Central memory CD8-positive, alpha-beta T cell (primary cell): ENCODE results near the gene MPP4.

Source experiments
- ATAC-seq: fragments of 150-1000 bp; cut with Tn5 transposase; replicated peaks from 2 replicates; pipeline ENCODE4 v1.10.0; 2022; ENCODE audit warnings: mild to moderate bottlenecking, moderate FRiP score, moderate number of reproducible peaks; ENCODE audit not compliant: poor library complexity, severe bottlenecking; ENCODE audit errors: extremely low read depth
- DNase-seq, 2 donors: peaks; one replicate each; pipeline ENCODE4 v3.0.0; 2021; ENCODE audit warnings: low spot score in 2 of 2
- H3K27ac Mint-ChIP-seq: one replicate; pipeline ENCODE4 v1.8.0; 2022; ENCODE audit warnings: low read depth, mild to moderate bottlenecking, moderate library complexity, mixed read lengths
- H3K27me3 Mint-ChIP-seq: one replicate; pipeline ENCODE4 v1.8.0; 2022; ENCODE audit warnings: mixed read lengths
- H3K36me3 Mint-ChIP-seq: one replicate; pipeline ENCODE4 v1.8.0; 2022; ENCODE audit warnings: mild to moderate bottlenecking, moderate library complexity, mixed read lengths; ENCODE audit not compliant: insufficient read depth
- H3K4me1 Mint-ChIP-seq: one replicate; pipeline ENCODE4 v1.8.0; 2022; ENCODE audit warnings: mixed read lengths
- H3K4me3 Mint-ChIP-seq: one replicate; pipeline ENCODE4 v1.8.0; 2022; ENCODE audit warnings: mild to moderate bottlenecking, moderate library complexity, mixed read lengths
- H3K9me3 Mint-ChIP-seq: one replicate; pipeline ENCODE4 v1.8.0; 2022; ENCODE audit warnings: mixed read lengths

The MPP4 gene, protein sequence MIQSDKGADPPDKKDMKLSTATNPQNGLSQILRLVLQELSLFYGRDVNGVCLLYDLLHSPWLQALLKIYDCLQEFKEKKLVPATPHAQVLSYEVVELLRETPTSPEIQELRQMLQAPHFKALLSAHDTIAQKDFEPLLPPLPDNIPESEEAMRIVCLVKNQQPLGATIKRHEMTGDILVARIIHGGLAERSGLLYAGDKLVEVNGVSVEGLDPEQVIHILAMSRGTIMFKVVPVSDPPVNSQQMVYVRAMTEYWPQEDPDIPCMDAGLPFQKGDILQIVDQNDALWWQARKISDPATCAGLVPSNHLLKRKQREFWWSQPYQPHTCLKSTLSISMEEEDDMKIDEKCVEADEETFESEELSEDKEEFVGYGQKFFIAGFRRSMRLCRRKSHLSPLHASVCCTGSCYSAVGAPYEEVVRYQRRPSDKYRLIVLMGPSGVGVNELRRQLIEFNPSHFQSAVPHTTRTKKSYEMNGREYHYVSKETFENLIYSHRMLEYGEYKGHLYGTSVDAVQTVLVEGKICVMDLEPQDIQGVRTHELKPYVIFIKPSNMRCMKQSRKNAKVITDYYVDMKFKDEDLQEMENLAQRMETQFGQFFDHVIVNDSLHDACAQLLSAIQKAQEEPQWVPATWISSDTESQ

DNA sequence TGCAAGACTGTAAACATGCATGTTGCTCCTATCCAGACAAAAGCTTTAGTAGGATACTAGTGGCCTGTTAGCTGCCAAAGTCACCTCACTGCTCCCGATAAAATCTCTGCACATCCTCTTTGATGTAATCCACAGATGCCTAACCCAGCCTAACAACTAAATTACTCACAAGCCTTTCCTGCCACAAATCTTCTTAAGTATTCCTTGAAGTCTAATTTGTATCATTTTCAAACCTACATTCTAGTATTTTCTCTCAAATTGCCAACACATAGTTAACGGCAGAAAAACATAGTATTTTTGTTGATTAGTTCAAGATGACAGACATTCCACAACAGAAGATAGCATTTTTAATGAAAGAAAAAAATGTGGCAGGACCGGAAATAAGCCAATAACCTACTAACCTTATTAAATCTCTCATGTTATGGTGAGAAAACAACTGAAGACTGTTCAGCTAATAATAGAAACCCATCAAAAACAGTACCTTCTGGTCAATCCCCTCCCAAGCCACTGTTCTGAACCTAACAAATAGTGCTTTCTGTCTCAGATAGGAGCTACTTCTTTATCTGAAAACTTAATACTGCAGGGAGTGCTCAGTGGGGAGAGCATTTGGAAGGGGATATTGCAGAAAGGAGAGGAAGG lies at the start of gene MPP4:
MPP4 (minus strand) TSS at position 57 of the 639 bp plus-strand sequence. CDS start 4,690 bp downstream, outside the sequence.
- ATAC-seq (no peak), DNase-seq (no peak)
- Mint-ChIP-seq H3K4me3 (no peak within 1 kb of the TSS), H3K27me3 (no peaks in the 10 kb centered on the region), H3K9me3 (no peaks in the 10 kb centered on the region), H3K36me3 (peaks cover 6% of the 10 kb centered on the region), H3K27ac (no peak within 1 kb of the TSS), H3K4me1 (no peaks in the 10 kb centered on the region)

- peaks cover 13% of the 10 kb centered on the region for H3K36me3 Mint-ChIP-seq
- no peak for ATAC-seq
- no peak overlapping the region for H3K4me3 Mint-ChIP-seq
- DNase-seq: no peak
- no peaks in the 10 kb centered on the region for H3K9me3 Mint-ChIP-seq
- no peaks in the 10 kb centered on the region for H3K4me1 Mint-ChIP-seq
- H3K27ac Mint-ChIP-seq: no peak overlapping the region
- H3K27me3 Mint-ChIP-seq: no peaks in the 10 kb centered on the region
These were observed 48.1 kb upstream of the MPP4 start for GRCh38 chr2:201746551-201746950.

DNA sequence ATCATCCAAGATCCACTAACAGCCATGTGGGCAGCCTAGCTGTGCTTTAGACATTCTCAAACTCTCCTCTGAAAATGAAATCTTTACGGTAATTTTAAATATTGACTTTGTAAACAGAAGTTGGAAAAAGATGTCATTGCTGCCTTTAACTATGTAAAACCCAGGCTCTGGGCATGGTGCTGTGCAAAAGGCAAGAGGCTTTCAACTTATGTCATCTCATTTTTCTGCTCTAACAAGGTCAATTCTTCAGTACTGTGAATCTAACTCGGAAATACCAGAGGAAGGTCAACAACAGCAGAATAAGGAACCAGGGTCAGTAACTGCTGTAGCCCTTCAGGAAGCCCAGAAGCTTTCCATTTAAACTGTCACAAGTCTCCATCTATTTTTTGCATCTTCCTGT lies 37.0 kb upstream of the MPP4 start:
- no peak overlapping the region for H3K27ac Mint-ChIP-seq
- no peaks in the 10 kb centered on the region for H3K9me3 Mint-ChIP-seq
- peaks cover 5% of the 10 kb centered on the region for H3K36me3 Mint-ChIP-seq
- H3K4me1 Mint-ChIP-seq: no peaks in the 10 kb centered on the region
- no peaks in the 10 kb centered on the region for H3K27me3 Mint-ChIP-seq
- DNase-seq: no peak
- H3K4me3 Mint-ChIP-seq: no peak overlapping the region
- no peak for ATAC-seq

- no peak for DNase-seq
- no peak overlapping the region for H3K27ac Mint-ChIP-seq
- H3K27me3 Mint-ChIP-seq: no peaks in the 10 kb centered on the region
- no peak for ATAC-seq
- no peaks in the 10 kb centered on the region for H3K4me1 Mint-ChIP-seq
- H3K36me3 Mint-ChIP-seq: peaks cover 5% of the 10 kb centered on the region
- no peak overlapping the region for H3K4me3 Mint-ChIP-seq
- H3K9me3 Mint-ChIP-seq: no peaks in the 10 kb centered on the region
These were observed 35.7 kb upstream of the MPP4 start for GRCh38 chr2:201734111-201734510.

DNA sequence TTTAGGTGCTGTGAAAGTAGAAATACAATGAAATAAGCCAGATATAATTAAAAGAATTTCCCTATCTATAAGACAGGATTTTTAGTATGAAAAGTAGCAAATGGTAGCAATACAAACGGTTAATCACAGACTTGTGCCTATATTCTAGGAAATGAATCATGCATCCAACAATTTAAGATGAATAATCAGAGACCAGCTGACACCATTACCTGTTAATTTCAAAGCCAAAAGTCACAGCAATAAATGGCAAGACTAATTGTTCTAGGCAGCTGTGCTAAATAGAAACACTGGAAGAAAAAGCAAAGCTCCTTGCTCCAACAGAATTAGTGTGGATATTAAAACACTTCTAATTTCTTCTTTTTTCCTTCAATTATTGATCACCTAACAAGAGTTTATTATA lies 35.1 kb upstream of the MPP4 start:
- Mint-ChIP-seq H3K4me3 (no peak overlapping the region), H3K9me3 (no peaks in the 10 kb centered on the region), H3K27me3 (no peaks in the 10 kb centered on the region), H3K36me3 (peaks cover 5% of the 10 kb centered on the region), H3K27ac (no peak overlapping the region), H3K4me1 (no peaks in the 10 kb centered on the region)
- DNase-seq (no peak), ATAC-seq (no peak)

- no peak for DNase-seq
- H3K9me3 Mint-ChIP-seq: no peaks in the 10 kb centered on the region
- H3K4me1 Mint-ChIP-seq: no peaks in the 10 kb centered on the region
- no peaks in the 10 kb centered on the region for H3K27me3 Mint-ChIP-seq
- no peak overlapping the region for H3K27ac Mint-ChIP-seq
- peaks cover 10% of the 10 kb centered on the region for H3K36me3 Mint-ChIP-seq
- no peak overlapping the region for H3K4me3 Mint-ChIP-seq
- ATAC-seq: no peak
These were observed 32.3 kb upstream of the MPP4 start for GRCh38 chr2:201730651-201731285.

DNA sequence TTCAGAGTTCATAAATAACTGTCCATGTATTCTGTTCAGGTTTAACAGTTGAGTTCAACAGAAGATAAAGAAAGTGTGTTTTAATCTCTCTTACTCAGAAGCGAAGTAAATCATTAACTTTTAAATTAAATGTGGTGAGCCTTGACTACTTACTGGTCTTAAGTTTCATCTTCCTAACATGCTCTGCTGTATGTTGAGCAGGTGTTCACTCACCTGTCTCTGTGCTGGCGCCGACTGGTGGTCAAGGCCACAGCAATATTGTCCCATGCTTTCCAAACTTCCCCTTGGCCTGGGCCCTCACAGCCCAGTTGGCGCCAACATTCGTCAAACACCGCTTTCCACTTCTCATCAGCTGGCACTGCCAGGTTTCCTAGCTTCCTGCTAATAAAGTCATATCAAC lies 17.0 kb upstream of the MPP4 start:
- Mint-ChIP-seq H3K27ac (no peak overlapping the region), H3K27me3 (no peaks in the 10 kb centered on the region), H3K4me1 (no peaks in the 10 kb centered on the region), H3K36me3 (peaks cover 11% of the 10 kb centered on the region), H3K9me3 (no peaks in the 10 kb centered on the region), H3K4me3 (no peak overlapping the region)
- no peak for DNase-seq
- ATAC-seq: no peak

DNA sequence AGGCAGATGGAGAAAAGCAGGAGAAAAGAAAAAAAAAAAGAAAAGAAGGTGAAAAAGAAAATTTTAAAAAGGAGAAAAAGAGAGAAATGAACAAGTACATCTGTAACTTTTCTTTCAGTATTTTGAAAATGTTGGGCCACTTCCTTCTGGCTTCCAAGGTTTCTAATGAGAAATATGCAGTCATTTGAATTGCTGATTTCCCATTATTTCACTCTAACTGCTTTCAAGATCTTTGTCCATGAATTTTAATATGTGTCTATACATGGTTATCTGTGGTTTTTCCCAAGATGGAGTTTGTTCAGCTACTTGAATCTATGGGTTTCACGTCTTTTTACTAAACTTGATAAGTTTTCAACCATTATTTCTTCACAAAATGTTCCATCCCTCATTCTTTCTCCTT lies 14.3 kb upstream of the MPP4 start:
- Mint-ChIP-seq H3K36me3 (peaks cover 21% of the 10 kb centered on the region), H3K4me1 (no peaks in the 10 kb centered on the region), H3K9me3 (no peaks in the 10 kb centered on the region), H3K27me3 (no peaks in the 10 kb centered on the region), H3K27ac (no peak overlapping the region), H3K4me3 (no peak overlapping the region)
- ATAC-seq (no peak), DNase-seq (no peak)

DNA sequence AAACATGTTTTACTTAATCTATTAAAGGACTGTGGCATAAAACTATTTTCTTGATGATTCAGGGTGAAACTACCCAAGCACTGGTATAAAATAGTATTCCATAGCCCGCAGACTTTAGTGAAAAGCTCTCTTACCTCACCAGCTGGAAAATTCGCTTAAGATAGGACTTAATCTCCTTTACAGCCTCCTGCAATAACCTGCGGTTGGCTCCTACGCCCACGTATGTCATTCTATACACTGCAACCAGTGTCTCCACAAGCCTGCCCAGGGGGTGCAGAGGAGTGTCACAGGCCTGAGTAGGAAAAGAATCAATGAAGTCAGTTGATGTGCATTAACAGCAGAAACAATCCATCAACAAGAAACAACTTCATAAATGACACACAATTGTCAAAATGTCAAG lies 11.3 kb upstream of the MPP4 start:
- Mint-ChIP-seq H3K4me3 (no peak overlapping the region), H3K27ac (no peak overlapping the region), H3K27me3 (no peaks in the 10 kb centered on the region), H3K36me3 (peaks cover 25% of the 10 kb centered on the region), H3K9me3 (no peaks in the 10 kb centered on the region), H3K4me1 (no peaks in the 10 kb centered on the region)
- no peak for ATAC-seq
- no peak for DNase-seq

- H3K9me3 Mint-ChIP-seq: no peaks in the 10 kb centered on the region
- DNase-seq (no peak), ATAC-seq (no peak)
- H3K4me3 Mint-ChIP-seq: no peak overlapping the region
- peaks cover 24% of the 10 kb centered on the region for H3K36me3 Mint-ChIP-seq
- no peaks in the 10 kb centered on the region for H3K4me1 Mint-ChIP-seq
- H3K27me3 Mint-ChIP-seq: no peaks in the 10 kb centered on the region
- H3K27ac Mint-ChIP-seq: no peak overlapping the region
These were observed 10.6 kb upstream of the MPP4 start for GRCh38 chr2:201709049-201709448.

DNA sequence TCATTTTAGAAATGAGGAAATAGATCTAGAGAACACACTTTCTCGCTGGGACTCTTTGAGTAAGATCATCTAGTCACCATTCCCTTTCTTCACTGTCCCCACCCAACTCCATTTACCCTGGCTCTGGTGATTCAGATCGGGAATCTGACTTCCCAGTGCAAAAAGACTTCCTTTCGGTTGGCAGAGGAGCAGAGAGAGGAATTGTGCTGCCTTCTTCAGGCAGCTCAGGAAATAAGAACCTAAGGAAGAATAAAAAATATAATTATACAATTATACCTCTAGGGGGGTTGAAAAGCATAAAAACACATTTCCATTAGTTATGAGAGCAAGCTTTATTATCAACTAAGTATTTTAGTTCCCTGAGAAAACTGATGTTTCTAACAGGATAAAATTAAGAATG lies 9.3 kb upstream of the MPP4 start:
- DNase-seq: no peak
- Mint-ChIP-seq H3K27ac (no peak overlapping the region), H3K4me3 (no peak overlapping the region), H3K36me3 (peaks cover 26% of the 10 kb centered on the region), H3K27me3 (no peaks in the 10 kb centered on the region), H3K4me1 (no peaks in the 10 kb centered on the region), H3K9me3 (no peaks in the 10 kb centered on the region)
- ATAC-seq: no peak

- H3K36me3 Mint-ChIP-seq: peaks cover 25% of the 10 kb centered on the region
- no peak overlapping the region for H3K4me3 Mint-ChIP-seq
- no peak overlapping the region for H3K27ac Mint-ChIP-seq
- ATAC-seq (no peak), DNase-seq (no peak)
- no peaks in the 10 kb centered on the region for H3K4me1 Mint-ChIP-seq
- H3K27me3 Mint-ChIP-seq: no peaks in the 10 kb centered on the region
- no peaks in the 10 kb centered on the region for H3K9me3 Mint-ChIP-seq
These were observed 8.7 kb upstream of the MPP4 start for GRCh38 chr2:201707142-201707541.
